ENCODE data around the gene MCU. TPM values are rescaled to one million over a fixed set of nuclear protein-coding genes. Genes with fewer than 3 reads are reported as not detected.

MCU gene
- total RNA-seq, 1 donor from 2014 or later, result 66.3 TPM

DNA sequence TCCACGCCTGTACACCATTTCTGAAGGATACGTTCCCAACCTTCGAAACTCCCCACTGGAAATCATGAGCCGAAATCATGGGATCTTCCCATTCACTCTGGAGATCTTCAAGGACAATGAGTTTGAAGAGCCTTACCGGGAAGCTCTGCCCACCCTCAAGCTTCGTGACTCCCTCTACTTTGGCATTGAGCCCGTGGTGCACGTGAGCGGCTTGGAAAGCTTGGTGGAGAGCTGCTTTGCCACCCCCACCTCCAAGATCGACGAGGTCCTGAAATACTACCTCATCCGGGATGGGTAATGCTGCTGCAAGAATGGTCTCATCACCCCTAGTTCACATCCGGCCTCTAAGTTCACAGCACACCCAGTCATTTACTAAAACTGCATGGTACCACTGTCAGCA lies 232.4 kb downstream of the MCU start:
- no peaks in the 10 kb centered on the region for H4K20me1 ChIP-seq (ENCODE audit: low read depth)

DNA sequence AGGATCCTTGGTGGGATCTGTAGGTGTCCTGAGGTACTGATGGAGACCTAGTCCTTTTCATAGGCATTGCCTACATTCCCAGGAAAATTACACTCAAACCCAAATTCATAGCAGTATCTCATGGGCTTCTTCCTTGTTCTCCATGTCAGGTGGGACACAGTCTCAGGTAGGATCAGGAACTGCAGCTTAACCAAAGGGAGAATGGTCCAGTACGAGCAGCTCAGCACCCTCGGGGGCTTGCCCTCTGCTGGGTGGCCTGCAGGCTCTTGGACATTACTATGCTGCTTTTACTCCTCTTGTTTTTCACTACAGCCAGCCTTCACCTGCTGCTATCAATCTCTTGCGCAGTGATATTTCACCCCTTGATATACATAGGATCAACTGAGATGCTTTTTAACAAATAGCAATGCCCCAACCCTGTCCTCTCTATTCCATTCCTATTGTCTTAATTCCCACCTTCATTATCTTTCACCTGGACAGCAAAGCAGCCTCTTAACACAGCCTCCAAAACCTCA lies 234.1 kb downstream of the MCU start:
- H3K4me1 ChIP-seq, result no peaks in the 10 kb centered on the region
- no peaks in the 10 kb centered on the region for H4K20me1 ChIP-seq (ENCODE audit: low read depth)
- H3K36me3 ChIP-seq, result no peaks in the 10 kb centered on the region
- Mint-ChIP-seq H3K36me3 (peaks cover 3% of the 10 kb centered on the region), H3K27me3 (ENCODE audit: insufficient read depth, low read depth) (no peaks in the 10 kb centered on the region), H3K4me1 (no peaks in the 10 kb centered on the region), H3K4me3 (no peak overlapping the region), H3K27ac (no peak overlapping the region), H3K9me3 (peaks cover 7% of the 10 kb centered on the region)
- DNase-seq (ENCODE audit: low spot score), result no peak
- H3K27me3 ChIP-seq, result no peaks in the 10 kb centered on the region
- H3K9ac ChIP-seq, result no peak overlapping the region
- H3K4me3 ChIP-seq, result no peak overlapping the region
- TF ChIP-seq EZH2phosphoT487 (IDR thresholded peaks at IDR 0.05) (no peak), CTCF (IDR thresholded peaks at IDR 0.05) (no peak), EZH2 (IDR thresholded peaks at IDR 0.05) (no peak)
- H3F3A ChIP-seq (ENCODE audit: low read depth), result no peaks in the 10 kb centered on the region
- H3K4me2 ChIP-seq, result no peak overlapping the region
- no peaks in the 10 kb centered on the region for H3K79me2 ChIP-seq (ENCODE audit: low read depth)
- H3K27ac ChIP-seq, result no peak overlapping the region
- no peak overlapping the region for H2AFZ ChIP-seq (replicated peaks)
- no peaks in the 10 kb centered on the region for H3K9me3 ChIP-seq (ENCODE audit: low read depth)

More for the DNA sequence above, 232.4 kb downstream of the MCU start:
- Histone ChIP-seq H3K9ac (no peak overlapping the region), H3K27me3 (no peaks in the 10 kb centered on the region), H3K27ac (no peak overlapping the region), H2AFZ (replicated peaks) (no peak overlapping the region), H3K79me2 (ENCODE audit: low read depth) (no peaks in the 10 kb centered on the region), H3F3A (ENCODE audit: low read depth) (no peaks in the 10 kb centered on the region), H3K4me1 (no peaks in the 10 kb centered on the region), H3K36me3 (no peaks in the 10 kb centered on the region), H3K4me2 (no peak overlapping the region), H3K9me3 (ENCODE audit: low read depth) (no peaks in the 10 kb centered on the region), H3K4me3 (no peak overlapping the region)
- Mint-ChIP-seq H3K27me3 (ENCODE audit: insufficient read depth, low read depth) (no peaks in the 10 kb centered on the region), H3K27ac (no peak overlapping the region), H3K36me3 (peaks cover 3% of the 10 kb centered on the region), H3K9me3 (peaks cover 18% of the 10 kb centered on the region), H3K4me1 (no peaks in the 10 kb centered on the region), H3K4me3 (no peak overlapping the region)
- no peak for DNase-seq (ENCODE audit: low spot score)
- TF ChIP-seq CTCF (IDR thresholded peaks at IDR 0.05) (no peak), EZH2 (IDR thresholded peaks at IDR 0.05) (no peak), EZH2phosphoT487 (IDR thresholded peaks at IDR 0.05) (no peak)

GRCh38 chr10:72927485-72927884 lies 235.5 kb downstream of the MCU start:
- Histone ChIP-seq H3K27ac (no peak overlapping the region), H3K36me3 (no peaks in the 10 kb centered on the region), H3F3A (ENCODE audit: low read depth) (no peaks in the 10 kb centered on the region), H3K9me3 (ENCODE audit: low read depth) (no peaks in the 10 kb centered on the region), H2AFZ (replicated peaks) (no peak overlapping the region), H3K4me2 (no peak overlapping the region), H3K4me3 (no peak overlapping the region), H3K9ac (no peak overlapping the region), H3K79me2 (ENCODE audit: low read depth) (no peaks in the 10 kb centered on the region), H3K4me1 (no peaks in the 10 kb centered on the region), H3K27me3 (no peaks in the 10 kb centered on the region), H4K20me1 (ENCODE audit: low read depth) (no peaks in the 10 kb centered on the region)
- Mint-ChIP-seq H3K27me3 (ENCODE audit: insufficient read depth, low read depth) (no peaks in the 10 kb centered on the region), H3K4me1 (no peaks in the 10 kb centered on the region), H3K9me3 (no peaks in the 10 kb centered on the region), H3K4me3 (no peak overlapping the region), H3K36me3 (no peaks in the 10 kb centered on the region), H3K27ac (no peak overlapping the region)
- TF ChIP-seq CTCF (IDR thresholded peaks at IDR 0.05) (no peak), EZH2 (IDR thresholded peaks at IDR 0.05) (no peak), EZH2phosphoT487 (IDR thresholded peaks at IDR 0.05) (no peak)
- DNase-seq (ENCODE audit: low spot score), result no peak

Measured in neural progenitor cell (in vitro differentiated cells).